ENCODE measurements around the gene BID.

Gene BID

DNA sequence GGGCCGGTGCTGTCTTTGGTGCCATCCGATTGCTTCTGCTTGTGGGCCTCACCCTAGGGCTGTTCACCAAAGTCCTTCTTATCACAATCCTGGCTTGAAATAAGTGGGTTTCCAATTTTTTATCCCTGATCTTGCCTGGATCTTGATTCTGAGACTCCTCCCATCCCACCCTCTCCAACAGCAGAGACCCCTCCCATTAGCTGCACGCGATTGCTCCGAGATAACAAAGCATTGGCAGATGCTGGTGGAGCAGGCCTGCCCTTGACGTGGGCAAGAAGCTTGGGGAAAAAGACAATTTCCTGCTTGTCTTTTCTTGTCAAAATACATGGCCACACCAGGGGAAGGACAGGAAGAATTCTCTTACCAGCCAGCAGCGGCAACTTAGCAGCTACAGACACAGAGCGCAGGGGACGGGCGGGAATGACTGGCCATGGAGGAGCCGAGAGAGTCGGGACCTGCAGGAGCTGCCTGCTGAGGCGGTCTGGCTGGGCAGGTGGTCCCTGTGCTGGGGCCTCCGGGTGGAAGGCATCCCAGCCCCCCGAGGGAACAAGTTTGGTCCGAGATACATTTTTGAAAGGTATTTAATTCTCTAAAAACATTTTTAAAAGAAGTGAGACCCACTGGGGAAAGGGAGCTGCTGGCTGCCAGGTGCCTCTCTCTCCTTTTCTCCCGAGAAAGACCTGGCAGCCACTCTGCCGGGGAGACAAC lies 9.7 kb upstream of the BID start:
- no peak for DNase-seq (ENCODE audit: low read depth in 1 of 2, low spot score in 1 of 2)

DNA sequence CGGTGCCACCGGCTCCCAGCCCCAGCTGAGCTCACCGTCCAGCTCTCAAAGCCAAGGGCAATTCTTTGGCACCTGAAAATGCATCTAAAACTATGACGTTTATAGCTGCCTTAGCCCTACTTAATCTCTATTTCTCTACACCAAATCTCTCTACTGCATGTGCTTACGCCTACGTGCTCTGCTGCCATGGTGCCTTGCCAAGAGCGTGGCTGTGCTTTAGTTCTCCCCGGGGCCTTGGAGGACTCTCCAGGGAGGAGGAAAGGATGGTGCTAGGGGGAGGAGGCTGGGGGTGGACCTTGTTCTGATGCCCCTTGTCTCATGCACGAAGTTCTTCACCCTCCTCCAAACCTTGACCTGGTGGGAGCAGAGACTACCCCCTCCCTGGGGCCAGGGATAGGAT lies 9.0 kb upstream of the BID start:
- DNase-seq (ENCODE audit: low read depth in 1 of 2, low spot score in 1 of 2): no peak

DNA sequence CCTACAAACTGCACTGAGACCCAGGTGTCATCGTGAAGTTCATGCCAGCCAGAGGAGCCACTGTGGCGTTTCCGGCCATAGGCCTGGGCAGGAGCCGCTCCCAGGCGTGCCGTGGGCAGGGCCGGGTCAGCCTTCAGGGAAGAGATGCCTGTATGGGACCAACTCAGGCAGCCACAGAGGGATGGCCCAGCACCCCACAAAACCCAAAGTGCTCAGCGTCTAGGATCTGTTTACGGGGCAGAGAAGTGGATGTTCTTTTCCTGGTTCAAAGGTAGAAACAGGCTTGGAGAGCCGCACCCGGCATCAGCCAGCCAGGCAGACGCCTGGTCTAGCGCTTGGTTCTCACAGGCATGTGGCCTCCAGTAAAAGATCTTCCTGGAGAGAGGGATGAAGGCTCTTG lies 8.4 kb upstream of the BID start:
- no peak for DNase-seq (ENCODE audit: low read depth in 1 of 2, low spot score in 1 of 2)

DNA sequence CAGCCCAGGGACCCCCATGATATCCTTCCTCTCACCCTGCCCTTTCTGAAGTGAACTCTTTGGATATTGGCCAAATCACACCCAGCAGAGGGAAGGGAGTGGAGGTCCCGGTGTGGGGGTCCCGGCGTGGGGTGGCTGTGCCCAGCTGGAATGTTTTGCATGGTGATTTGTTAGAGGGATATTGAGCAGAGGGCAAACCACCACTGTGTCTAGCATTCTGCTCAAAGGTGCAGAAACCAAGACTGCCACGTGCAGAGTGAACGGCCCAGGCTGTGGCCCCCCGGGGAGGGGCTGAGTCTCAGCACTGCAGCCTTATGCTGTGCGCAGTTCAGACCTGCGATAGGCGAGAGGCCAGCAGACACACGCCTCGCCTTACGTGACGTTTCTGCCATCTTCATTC lies 7.9 kb upstream of the BID start:
- no peak for DNase-seq (ENCODE audit: low read depth in 1 of 2, low spot score in 1 of 2)

DNA sequence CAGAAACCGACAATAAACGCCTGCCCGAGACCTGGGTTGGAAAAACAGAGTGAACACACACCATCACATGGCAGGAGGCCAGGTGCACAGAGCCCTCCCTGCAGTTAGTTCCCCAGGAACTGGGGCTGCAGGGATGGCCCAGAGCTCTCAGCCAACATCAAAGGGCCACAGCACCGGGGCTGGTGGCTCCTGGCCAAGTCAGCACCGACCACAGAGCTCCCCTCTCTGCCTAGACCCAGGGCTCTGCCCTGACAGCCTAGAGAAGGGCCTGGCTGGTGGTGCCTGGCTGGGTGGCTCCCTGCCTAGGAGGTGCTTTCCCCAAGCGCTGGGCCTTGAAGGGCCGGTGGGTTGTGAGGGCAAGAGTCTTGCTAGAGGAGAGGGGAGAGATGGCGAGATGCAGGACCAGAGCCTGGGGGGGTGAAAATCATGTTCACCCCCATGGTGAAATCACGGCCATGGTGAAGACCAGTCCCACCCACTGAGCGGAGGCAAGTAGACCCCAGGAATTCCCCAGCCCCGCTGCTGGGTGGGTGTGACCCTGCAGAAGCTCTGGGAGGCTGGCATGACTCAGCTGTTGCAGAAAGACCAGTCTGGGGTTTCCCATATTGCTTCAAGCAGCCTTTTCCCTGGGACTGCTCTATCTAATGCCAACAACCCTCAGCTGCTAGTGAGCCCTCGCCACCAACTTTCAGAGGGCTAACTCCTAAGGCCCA lies 7.2 kb upstream of the BID start:
- DNase-seq (ENCODE audit: low read depth in 1 of 2, low spot score in 1 of 2): peak in 1 of 2 donors; percentile 49

DNA sequence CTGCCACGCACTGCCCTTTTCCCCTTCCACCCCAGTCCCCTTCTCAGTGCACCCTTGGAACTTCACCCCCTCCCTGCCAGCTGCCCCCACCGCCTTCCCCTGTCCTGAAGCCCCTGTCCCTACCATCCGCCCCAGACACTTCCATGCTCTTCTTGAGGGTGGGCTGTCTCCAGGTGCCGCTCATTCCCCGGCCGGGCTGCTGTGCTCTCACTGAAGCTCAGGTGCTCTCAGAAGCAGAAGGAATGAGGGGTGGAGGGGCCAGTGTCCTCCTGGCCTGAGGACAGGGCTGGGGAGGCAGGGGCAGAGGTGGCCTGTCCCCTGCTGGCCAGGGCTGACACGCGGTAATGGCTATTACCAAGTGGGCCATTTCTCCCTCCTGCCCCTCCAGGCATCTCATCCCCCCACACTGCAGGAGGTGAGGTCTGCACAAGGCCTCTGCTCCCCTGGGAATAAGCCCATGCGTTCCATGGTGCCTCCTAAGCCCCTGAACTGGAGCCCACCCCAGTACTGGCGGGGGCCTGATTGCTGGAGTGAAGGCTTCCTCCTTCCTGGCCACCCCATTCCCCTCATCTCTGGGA lies 6.6 kb upstream of the BID start:
- no peak for DNase-seq (ENCODE audit: low read depth in 1 of 2, low spot score in 1 of 2)

DNA sequence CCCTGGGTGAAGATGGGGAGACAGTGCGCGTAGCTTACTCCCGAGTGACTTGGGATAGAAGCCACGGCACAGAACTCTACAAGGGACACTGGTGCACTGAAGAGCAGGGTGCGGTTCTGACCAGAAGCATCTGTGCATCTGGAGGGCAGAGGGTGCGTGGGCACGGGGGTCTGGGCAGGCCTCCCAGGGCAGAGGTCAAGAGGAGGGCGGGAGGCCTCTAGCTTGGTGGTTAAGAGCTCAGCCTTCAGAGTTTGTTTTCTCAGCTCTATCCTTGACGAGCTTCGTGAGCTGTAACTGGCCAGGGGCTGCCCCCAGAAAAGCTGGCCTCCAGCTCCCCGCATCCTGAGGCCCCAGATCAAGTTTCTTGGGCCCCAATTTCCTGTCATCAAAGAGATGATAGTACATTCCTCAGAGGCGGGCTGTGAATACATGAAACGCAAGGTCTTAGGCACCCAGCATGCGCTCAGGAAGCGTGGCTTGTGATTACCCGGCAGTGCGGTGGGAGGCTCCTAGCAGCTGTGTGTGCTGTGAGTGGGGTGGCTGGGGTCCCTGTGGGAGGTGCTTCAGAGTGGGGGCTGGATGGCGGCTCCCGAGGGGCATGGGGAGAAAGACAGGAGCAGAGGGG lies 6.0 kb upstream of the BID start:
- DNase-seq (ENCODE audit: low read depth in 1 of 2, low spot score in 1 of 2): no peak

DNA sequence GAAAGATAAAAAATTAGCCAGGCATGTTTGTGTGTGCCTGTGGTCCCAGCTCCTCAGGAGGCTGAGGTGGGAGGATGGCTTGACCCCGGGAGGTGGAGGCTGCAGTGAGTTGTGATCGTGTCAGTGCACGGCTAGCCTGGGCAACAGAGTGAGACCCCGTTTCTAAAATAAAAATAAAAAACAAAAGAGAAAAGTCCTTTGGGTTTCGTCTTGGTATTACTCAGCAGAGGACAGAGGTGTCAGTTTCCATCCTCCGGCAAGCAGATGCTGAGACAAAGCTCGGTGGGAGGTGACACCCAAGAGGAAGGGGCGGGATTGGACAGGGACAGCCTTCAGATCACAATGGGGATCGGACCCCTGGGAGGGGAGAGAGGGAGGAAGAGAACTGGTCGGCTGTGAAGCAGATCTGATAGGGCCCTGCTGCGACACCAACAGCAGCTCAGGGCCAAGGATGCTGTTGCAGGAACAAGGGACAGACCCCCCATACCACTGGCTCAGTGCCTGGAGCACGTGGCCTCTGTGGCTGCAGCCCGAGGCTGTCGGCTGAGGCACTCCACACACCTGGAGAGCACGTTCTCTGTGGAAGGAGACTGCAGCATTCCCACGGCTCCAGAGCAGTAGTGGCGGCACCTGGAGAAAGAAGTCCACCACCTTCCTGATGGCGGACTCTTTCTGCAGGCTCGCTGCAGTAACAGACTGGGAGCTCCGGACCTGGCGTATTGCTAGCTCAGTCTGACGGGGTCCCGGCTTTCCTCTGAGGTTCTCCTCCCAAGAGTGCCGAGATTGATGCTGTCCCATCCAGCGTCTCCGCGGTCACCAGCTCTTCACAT lies 5.2 kb upstream of the BID start:
- no peak for DNase-seq (ENCODE audit: low read depth in 1 of 2, low spot score in 1 of 2)

DNA sequence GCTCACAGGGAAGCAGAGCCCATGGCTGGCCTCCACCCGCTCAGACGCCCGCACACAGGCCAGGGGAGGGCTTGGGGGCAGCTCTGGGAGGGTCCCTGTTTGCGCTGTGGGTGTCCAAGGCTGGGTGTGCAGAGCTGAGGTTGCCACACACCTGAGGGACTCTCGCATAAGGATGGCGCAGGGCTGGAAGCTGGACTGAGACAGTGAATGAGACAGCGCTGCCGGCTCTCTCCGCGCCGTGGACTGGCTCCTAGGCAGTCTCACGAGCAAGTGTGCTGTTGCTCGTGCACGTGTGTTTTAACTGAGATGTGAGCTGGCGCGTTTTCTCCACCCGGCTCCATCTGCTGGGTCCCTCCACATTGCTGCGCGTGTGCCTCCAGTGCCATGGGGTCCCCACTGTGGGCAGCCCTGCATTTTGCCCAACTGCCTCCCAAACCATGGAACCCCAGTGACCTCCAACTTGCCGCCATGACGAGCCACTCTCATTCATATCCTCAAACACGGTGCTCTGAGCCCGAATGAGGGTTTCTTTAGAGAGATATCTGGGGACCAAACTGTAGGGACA lies 4.2 kb upstream of the BID start:
- no peak for DNase-seq (ENCODE audit: low read depth in 1 of 2, low spot score in 1 of 2)

DNA sequence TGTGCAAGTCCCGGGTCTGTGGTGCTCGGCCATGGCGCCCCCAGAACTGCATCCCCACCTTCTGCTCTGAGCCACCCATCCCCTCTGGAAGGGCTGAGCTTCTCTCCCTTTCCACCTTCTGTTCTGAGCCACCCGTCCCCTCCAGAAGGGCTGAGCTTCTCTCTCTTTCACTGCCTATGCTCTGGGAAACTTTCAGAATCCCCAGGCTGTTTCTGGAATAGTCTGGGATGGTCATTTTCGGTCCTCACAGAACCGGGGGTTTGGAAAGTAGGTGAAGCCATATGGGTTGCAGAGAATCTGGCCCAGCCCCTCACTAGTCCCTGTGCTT lies 3.4 kb upstream of the BID start:
- no peak for DNase-seq (ENCODE audit: low read depth in 1 of 2, low spot score in 1 of 2)

DNA sequence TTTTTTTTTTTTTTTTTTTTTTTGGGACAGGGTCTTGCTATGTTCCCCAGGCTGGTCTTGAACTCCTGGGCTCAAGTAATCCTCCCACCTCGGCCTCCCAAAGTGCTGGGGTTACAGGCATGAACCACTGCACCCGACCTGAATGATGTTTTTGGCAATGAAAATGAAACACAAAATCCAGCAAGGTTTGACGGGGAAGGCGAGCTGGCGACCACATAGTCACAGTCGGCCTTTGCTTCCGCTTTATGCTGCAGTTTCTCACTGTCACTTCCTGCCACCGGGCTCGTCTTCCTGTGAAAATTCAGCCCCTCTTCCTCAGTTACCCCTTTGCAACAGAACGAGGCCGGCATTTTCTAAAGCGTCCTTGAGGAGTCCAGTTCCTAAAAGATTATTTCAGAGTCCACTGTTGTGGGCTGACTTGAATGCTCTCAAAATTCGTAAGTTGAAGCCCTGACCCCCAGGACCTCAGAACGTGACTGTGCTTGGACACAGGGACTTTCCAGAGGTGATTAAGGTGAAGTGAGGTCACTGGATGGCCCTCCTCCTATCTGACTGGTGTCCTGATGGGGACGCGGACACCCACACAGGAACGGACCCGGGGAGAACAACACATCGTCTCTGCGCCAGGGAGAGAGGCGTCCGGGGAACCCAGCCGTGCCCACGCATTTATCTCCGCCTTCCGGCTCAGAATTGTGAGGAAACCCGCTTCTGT lies 2.9 kb upstream of the BID start:
- peak; percentile 32 to 38 for DNase-seq (ENCODE audit: low read depth in 1 of 2, low spot score in 1 of 2)

DNA sequence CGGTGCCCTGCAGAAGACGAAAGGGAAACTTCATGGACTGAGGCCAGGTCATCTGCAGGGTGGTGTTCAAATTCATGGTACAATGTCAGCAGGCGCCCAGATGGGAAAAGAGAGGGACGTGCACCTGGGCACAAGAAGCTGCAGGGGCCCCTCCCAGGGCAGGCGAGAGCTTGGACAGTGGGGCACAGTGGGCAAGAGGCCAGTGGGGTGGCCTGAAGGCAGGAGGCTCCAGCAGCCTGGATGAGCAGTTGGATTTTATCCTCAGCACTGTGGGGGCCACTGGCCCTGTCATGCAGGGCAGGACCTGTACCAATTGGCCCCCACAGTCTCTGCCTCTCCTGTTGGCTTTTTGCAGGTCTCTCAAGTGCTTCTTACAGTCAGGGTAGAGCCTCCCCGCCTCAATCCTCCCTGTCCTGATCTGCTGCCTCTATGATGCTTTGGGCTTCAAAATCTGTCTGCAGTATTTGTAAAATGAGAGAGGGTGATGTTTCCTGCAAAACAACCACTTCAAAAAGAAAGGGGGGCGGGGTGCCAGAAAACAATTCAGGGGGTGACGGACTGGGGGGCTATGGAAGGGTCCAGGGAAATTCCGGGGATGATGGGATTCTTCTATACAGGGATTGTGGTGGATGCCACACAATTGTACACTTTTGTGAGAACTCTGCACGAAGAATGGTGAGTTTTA lies 1.7 kb upstream of the BID start:
- no peak for DNase-seq (ENCODE audit: low read depth in 1 of 2, low spot score in 1 of 2)

DNA sequence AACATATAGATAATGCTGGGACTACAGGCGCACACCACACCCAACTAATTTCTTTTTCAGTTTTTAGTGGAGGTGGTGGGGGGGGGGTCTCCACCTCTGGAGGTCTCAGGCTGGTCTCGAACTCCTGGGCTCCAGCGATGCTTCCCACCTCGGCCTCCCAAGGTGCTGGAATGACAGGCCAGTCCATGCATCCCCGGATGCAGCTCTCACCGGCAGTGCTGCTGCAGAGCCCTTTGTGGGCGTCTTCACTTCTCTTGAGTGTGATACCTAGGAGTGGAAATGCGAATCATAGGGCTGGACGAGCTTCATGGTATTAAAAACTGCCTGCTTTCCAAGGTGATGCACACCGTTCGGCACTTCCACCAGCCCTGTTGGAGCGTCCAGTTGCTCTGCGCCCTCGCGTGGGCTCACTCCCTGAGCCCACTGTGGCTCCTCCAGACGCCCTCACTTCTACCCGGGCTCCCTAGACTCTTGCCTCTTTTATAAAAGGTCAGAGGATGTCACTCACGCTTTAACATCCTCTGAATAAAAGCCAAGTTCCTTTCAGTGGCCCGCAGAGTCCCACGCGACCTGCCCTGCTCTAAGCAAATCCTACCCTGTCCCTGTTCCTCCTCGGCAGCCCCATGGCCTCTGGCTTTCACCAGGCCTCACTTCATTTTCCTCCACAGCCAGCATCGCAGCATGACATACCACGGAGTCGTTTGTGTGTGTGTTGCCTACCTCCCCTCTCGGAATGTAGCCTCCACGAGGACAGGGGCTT lies 837 bp upstream of the BID start:
- no peak for DNase-seq (ENCODE audit: low read depth in 1 of 2, low spot score in 1 of 2)

DNA sequence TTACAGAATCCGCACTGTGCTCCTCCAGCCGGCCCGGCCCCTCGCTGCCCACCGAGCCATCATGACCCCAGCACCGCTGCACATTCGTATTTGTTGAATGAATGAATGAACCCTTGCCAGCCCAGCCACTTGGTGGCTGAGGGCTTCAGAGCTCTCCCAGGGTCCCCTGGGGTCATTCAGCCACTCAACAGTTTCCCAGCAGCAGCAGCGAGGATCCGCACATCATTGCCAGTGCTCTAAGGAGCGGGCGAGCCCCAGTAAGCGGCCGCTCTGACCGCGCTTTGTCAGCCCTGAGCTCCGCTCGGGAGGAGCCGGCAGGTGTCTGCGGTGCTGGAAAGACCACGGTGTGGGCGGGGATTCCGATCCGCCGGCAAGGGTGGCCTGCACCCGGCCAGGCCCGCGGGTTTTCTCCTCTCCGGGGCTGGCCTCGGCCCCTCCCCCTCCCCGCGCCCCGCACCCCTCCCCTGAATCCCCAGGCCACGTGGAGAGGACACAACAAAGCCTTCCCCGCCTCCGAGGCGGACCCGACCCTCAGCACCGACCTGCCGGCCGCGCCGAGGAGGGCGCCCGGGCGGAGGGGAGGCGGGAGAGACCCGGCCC lies 563 bp downstream of the BID start:
- peak; percentile 23 to 35 for DNase-seq (ENCODE audit: low read depth in 1 of 2, low spot score in 1 of 2)

DNA sequence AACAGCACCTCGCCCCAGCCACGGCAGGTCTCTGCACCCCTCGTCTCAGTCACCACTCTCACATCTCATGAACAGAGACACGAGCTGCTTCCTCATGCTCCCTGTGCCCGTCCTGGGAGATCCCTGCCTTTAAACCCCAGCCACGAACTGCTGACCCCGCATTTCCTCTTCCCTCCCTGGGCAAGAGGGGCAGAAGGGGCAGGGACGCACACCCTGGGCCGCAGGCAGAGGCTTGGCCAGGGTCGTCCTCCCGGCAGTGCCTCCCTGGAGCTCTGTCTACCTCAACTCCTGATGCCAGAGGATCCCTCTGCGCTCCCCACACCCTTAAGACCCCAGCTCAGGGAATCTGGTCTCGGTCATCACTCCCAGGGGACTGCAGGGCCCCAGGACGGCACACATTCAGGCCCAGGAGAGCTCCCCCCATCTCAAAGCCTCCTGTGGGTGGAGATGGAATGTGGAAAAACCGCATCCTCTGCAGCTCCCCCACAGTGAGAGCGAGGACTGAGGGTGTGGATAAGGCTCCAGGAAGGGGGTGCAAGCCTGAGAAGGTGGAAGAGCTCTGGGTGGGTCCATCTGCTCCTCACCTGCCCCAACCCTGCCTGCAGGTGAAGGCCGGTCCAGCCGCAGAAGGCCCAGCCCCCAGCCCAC lies 1.2 kb downstream of the BID start:
- no peak for DNase-seq (ENCODE audit: low read depth in 1 of 2, low spot score in 1 of 2)

DNA sequence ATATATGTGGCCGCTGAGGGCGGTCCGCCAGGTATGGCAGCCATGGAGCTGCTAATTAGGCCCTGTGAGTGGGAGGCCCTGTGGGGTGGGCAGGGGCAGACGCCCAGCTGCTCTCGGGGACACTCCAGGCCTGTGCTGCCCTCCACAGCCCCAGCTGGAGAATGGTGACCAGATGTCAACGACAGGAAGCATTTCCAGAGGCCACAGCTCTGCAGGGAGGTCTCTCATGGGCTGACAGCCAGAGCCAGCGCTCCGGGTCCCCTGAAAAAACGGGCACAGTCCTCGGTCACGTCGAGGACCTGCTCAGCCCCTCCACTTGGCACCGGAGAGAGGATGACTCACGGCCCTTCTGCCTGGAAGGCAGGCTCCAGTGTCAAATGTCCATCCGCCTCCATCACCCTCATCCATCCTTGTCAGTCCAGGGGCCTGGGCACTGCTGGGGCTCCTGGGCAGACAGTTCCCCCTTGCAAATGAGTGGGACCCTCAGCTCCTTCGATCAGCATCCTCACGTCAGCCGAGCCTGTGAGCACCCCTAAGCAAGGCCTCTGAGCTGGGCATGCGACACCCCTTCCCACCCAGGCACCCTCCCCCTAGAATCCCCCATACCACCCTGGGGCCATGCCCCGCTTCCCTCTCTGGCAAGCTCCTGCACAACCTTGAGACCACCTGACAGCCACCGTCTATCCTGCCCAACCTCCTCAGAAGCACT lies 1.9 kb downstream of the BID start:
- no peak for DNase-seq (ENCODE audit: low read depth in 1 of 2, low spot score in 1 of 2)

DNA sequence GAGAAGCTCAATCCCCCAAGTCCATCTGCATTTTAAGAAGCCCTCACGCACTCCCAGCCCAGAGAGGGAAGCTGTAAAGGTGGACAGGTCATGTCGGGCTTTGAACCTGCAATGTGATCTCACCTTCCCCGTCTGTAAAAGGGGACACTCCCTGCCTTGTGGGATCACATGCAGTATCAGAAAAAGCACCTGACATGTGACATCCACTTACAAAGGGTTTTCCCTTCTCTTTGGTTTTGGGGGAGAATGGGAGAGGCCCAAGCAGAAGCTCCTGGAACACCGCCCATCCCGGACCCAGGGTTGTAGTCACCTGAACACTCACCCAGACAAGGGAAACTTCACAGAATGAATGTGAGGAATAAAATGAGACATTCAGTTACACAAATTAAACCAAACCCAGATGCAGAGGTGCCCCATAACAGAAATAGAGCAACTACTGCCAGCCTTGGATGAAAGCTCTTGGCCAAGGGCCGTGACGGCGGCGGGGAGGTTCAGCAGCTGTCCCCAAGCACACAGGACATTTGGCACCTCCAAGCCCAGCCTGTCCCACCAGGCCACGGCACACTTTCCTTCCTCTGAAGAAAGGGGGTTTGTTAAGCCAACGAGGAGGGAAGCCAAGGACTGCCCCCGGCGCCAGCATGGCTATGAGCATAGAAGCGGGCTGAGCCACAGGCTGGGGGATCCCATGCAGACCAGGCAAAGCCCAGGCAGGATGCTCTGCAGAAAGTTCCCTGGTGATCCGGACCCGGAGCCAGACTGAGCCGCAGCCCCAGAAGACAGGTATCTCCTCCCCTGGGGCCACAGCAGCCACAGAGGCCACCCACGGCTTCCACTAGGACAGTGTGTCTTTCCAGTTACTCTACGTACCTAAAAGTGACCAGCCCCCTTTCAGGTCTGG lies 3.8 kb downstream of the BID start:
- DNase-seq (ENCODE audit: low read depth in 1 of 2, low spot score in 1 of 2): no peak

Data from stimulated activated CD4-positive, alpha-beta T cell treated with anti-CD3 and anti-CD28 coated beads, Interleukin-15, amount 100 ng/mL, for 1 hour (primary cell).